Measurements from ENCODE around the gene FAM32A.
"Not testable (repeated sequence)": the region's sequence is repeated elsewhere in the genome, so short reads cannot be mapped to it uniquely, and the experiment has no call there.

FAM32A gene

GRCh38 chr19:16164222-16164890 lies 20.9 kb upstream of the FAM32A start:
- no peak for DNase-seq (ENCODE audit: low read depth)

- no peak for DNase-seq (ENCODE audit: low read depth)
Observed at GRCh38 chr19:16166417-16166816, 18.8 kb upstream of the FAM32A start.

GRCh38 chr19:16167055-16167454 lies 18.2 kb upstream of the FAM32A start:
- DNase-seq (ENCODE audit: low read depth), result no peak

GRCh38 chr19:16168465-16169081 lies 16.6 kb upstream of the FAM32A start:
- no peak for DNase-seq (ENCODE audit: low read depth)

- DNase-seq (ENCODE audit: low read depth), result no peak
Observed at GRCh38 chr19:16170134-16170533, 15.1 kb upstream of the FAM32A start.

- DNase-seq (ENCODE audit: low read depth), result no peak
Observed at GRCh38 chr19:16175954-16176353, 9.3 kb upstream of the FAM32A start.

- not testable (repeated sequence) for DNase-seq (ENCODE audit: low read depth)
Observed at GRCh38 chr19:16178866-16179265, 6.3 kb upstream of the FAM32A start.

- no peak for DNase-seq (ENCODE audit: low read depth)
Observed at GRCh38 chr19:16180611-16181010, 4.6 kb upstream of the FAM32A start.

GRCh38 chr19:16184665-16185122 lies 516 bp upstream of the FAM32A start:
- DNase-seq (ENCODE audit: low read depth), result no peak

- DNase-seq (ENCODE audit: low read depth), result no peak
Observed at GRCh38 chr19:16185768-16186123, 536 bp downstream of the FAM32A start.

- DNase-seq (ENCODE audit: low read depth), result no peak
Observed at GRCh38 chr19:16188521-16188920, 3.3 kb downstream of the FAM32A start.

- no peak for DNase-seq (ENCODE audit: low read depth)
Observed at GRCh38 chr19:16190198-16190597, 5.0 kb downstream of the FAM32A start.

- no peak for DNase-seq (ENCODE audit: low read depth)
Observed at GRCh38 chr19:16190736-16191135, 5.5 kb downstream of the FAM32A start.

- no peak for DNase-seq (ENCODE audit: low read depth)
Observed at GRCh38 chr19:16191216-16191908, 6.2 kb downstream of the FAM32A start.

GRCh38 chr19:16193466-16193865 lies 8.3 kb downstream of the FAM32A start:
- DNase-seq (ENCODE audit: low read depth), result no peak

- DNase-seq (ENCODE audit: low read depth), result no peak
Observed at GRCh38 chr19:16197188-16197621, 12.0 kb downstream of the FAM32A start.

- peak; percentile 97 for DNase-seq (ENCODE audit: low read depth)
Observed at GRCh38 chr19:16197622-16198369, 12.6 kb downstream of the FAM32A start, which contains the start of gene AP1M1. Gene AP1M1, plus strand, starts transcription at chr19:16197911. Its CDS starts 116 bp downstream, at chr19:16198027.

GRCh38 chr19:16198370-16198651 lies 13.1 kb downstream of the FAM32A start:
- DNase-seq (ENCODE audit: low read depth), result no peak

- DNase-seq (ENCODE audit: low read depth), result no peak
Observed at GRCh38 chr19:16199275-16199932, 14.2 kb downstream of the FAM32A start.

- DNase-seq (ENCODE audit: low read depth), result no peak
Observed at GRCh38 chr19:16200038-16201010, 15.1 kb downstream of the FAM32A start.

GRCh38 chr19:16201011-16201391 lies 15.8 kb downstream of the FAM32A start:
- DNase-seq (ENCODE audit: low read depth), result no peak
